NB4 (cell line): ENCODE results near the gene BFSP2.

ENCODE experiments used
- DNase-seq: peaks from one replicate; pipeline ENCODE4 v3.0.0; 2010; ENCODE audit warnings: low read depth
- H3K4me3 ChIP-seq: one replicate; pipeline ENCODE4 v1.5.1; 2011; ENCODE audit warnings: mild to moderate bottlenecking, low read depth, low read length, moderate library complexity
- MYC ChIP-seq: IDR thresholded peaks from 2 replicates; pipeline ENCODE4 v1.6.1; 2011; ENCODE audit warnings: low read depth, low read length
- POLR2A ChIP-seq: IDR thresholded peaks from 2 replicates; pipeline ENCODE4 v1.6.1; 2011; ENCODE audit warnings: mild to moderate bottlenecking; ENCODE audit not compliant: insufficient read length; ENCODE audit errors: extremely low read depth
- TF ChIP-seq, protein P1 (sequence below): IDR thresholded peaks from one replicate; pipeline ENCODE4 v1.5.1; 2012; ENCODE audit warnings: low read depth, low read length
- TF ChIP-seq, protein P2 (sequence below): IDR thresholded peaks from 2 replicates; pipeline ENCODE4 v1.6.1; 2011; ENCODE audit warnings: low read depth, low read length

Gene BFSP2

DNA sequence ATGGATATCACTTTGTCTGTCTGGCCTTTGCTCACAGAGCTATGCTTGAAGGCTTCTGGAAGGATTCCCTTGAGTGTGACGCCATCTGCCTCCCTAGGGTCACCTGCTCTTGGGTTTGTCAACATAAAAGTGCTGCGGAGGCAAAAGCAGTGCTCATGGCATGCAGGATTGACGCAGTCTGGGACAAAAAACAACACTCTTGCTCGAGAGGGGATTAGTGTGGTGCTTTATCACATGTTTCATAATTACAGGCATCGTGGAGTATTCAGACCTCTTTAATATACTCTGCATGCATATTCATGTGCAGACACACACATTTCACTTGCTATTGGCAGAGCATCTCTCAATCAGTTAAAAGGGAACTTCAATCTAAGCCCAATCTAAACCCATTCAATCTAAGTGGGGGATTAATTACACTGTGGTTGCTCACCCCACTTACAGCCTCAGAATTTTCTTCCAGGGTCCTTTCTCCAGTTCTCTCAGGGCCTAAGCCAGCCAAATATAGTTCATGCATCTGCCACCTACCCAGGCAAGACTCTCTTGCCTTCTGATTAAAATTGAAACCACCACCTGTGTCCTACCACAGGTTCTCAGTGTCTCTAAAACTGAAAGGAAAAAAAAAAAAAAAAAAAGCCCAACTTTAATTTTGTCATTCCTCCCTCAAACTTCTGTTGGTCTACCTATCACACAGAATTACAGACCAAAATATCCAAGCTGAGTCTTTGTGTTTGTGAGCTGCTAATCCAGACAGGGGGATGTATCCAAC lies 75.6 kb downstream of the BFSP2 start:
- TF ChIP-seq, protein P1, sequence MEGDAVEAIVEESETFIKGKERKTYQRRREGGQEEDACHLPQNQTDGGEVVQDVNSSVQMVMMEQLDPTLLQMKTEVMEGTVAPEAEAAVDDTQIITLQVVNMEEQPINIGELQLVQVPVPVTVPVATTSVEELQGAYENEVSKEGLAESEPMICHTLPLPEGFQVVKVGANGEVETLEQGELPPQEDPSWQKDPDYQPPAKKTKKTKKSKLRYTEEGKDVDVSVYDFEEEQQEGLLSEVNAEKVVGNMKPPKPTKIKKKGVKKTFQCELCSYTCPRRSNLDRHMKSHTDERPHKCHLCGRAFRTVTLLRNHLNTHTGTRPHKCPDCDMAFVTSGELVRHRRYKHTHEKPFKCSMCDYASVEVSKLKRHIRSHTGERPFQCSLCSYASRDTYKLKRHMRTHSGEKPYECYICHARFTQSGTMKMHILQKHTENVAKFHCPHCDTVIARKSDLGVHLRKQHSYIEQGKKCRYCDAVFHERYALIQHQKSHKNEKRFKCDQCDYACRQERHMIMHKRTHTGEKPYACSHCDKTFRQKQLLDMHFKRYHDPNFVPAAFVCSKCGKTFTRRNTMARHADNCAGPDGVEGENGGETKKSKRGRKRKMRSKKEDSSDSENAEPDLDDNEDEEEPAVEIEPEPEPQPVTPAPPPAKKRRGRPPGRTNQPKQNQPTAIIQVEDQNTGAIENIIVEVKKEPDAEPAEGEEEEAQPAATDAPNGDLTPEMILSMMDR = no peak
- TF ChIP-seq, protein P2, sequence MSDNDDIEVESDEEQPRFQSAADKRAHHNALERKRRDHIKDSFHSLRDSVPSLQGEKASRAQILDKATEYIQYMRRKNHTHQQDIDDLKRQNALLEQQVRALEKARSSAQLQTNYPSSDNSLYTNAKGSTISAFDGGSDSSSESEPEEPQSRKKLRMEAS = no peak
- TF ChIP-seq MYC (no peak), POLR2A (no peak)
- no peak overlapping the region for H3K4me3 ChIP-seq
- no peak for DNase-seq

DNA sequence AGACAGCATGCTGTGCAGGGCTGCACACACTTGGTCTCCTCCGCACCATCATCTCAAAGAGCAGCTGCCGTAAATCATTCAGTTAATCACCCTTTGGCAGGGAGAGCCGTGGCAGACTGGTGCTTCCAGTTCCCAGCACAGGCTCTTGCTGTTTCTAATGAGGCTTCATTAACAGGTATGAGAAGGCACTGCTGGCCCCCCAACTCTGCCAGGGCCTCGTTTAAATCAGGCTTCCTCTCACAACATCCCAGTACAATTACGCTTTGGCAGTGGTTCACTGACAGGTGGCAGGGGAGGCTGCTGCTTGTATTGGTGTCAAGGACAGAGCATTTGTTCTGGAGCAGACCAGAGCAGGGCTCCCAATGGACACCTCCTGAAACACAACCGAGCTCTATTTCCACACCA lies 77.1 kb downstream of the BFSP2 start:
- DNase-seq = no peak
- no peak overlapping the region for H3K4me3 ChIP-seq
- no peak for TF ChIP-seq MYC
- TF ChIP-seq, protein P1 = no peak
- TF ChIP-seq, protein P2 = no peak
- TF ChIP-seq POLR2A = no peak

GRCh38 chr3:133477487-133477886 lies 77.6 kb downstream of the BFSP2 start:
- TF ChIP-seq, protein P2 = no peak
- TF ChIP-seq MYC = no peak
- TF ChIP-seq, protein P1 = no peak
- no peak for TF ChIP-seq POLR2A
- no peak overlapping the region for H3K4me3 ChIP-seq
- no peak for DNase-seq

- no peak for DNase-seq
- no peak overlapping the region for H3K4me3 ChIP-seq
- TF ChIP-seq POLR2A (no peak), MYC (no peak)
- TF ChIP-seq, protein P1 = no peak
- TF ChIP-seq, protein P2 = no peak
These were observed 78.8 kb downstream of the BFSP2 start for GRCh38 chr3:133478624-133479023.

DNA sequence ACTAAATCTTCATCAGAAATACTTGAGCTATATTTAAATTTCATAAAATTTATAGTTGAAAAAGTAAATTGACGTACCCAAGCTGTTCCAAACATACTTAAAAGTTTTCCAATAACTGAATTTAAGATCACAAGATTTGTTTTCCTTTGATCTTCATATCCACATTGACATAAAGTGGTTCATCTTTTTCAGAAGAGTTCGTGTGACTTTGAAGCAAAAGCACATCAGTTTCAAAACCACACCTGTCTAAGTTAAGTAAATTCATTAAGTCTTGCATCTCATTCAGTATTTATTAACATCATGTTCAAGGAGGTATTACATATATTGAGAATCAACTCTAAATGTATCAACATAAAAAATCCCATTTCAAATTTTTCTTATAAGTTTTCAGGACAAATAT lies 79.5 kb downstream of the BFSP2 start:
- no peak for DNase-seq
- H3K4me3 ChIP-seq = no peak overlapping the region
- TF ChIP-seq, protein P2 = no peak
- TF ChIP-seq MYC = no peak
- TF ChIP-seq POLR2A = no peak
- TF ChIP-seq, protein P1 = no peak
